Stimulated activated CD4-positive, alpha-beta T cell treated with anti-CD3 and anti-CD28 coated beads, TNF-alpha, amount 100 ng/mL, for 24 hours (primary cell): ENCODE measurements around the gene ADAM17.
"Not testable (repeated sequence)": the region's sequence is repeated elsewhere in the genome, so short reads cannot be mapped to it uniquely, and the experiment has no call there.

Experiments
- DNase-seq, 3 experiments: peaks; one replicate each; pipeline ENCODE4 v3.0.0-alpha.2; 2020; ENCODE audit warnings: low read depth in 3 of 3

ADAM17 gene

DNA sequence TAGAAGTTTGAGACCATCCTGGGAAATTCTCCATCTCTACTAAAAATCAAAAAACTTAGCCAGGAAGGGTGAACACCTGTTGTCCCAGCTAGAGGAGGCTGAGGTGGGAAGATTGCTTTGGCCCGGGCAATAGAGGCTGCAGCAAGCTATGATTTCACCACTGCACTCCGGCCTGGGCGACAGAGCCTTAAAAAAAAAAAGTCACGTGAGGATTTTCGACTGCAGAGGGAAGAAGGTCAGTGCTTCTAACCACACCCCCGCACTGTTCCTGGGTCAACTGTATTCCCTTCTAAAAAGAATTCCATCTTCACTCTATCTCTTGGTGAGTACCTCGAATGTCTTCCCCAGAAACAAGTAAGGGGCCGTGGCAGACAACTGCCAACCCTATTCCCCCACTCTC, 31.3 kb downstream of the ADAM17 start:
- no peak for DNase-seq

- DNase-seq, result no peak
Measured at GRCh38 chr2:9519250-9519649, 36.4 kb downstream of the ADAM17 start.

GRCh38 chr2:9518780-9519179, 36.9 kb downstream of the ADAM17 start:
- no peak for DNase-seq

DNA sequence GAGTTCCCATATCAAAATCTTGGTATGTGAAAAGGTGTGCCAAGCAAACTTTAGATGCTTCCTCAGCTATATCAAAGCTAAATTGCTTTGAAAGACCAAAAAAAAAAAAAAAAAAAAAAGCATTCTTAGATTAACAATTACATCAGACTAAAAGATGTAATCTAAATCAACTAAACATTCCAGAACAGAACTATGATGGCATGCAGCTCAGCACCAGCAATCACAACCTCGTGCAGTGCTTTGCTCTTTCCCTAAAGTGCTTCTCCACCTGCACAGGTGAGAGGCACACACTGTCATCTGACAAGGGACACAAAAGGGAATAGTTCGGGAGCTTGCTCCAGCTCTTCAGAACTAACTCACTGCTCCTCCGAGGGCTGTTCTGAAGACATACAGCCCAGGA, 37.5 kb downstream of the ADAM17 start:
- no peak for DNase-seq

GRCh38 chr2:9517118-9517782, 38.4 kb downstream of the ADAM17 start:
- no peak for DNase-seq

DNA sequence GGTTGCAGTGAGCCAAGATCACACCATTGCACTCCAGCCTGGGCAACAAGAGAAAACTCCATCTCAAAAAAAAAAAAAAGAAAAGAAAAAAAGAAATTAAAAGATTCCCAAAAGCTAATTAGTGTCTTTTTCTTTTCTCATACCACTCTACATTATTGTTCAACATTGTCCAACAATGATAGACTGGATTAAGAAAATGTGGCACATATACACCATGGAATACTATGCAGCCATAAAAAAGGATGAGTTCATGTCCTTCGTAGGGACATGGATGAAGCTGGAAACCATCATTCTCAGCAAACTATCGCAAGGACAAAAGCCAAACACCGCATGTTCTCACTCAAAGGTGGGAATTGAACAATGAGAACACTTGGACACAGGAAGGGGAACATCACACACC, 41.7 kb downstream of the ADAM17 start:
- DNase-seq, result not testable (repeated sequence)

DNA sequence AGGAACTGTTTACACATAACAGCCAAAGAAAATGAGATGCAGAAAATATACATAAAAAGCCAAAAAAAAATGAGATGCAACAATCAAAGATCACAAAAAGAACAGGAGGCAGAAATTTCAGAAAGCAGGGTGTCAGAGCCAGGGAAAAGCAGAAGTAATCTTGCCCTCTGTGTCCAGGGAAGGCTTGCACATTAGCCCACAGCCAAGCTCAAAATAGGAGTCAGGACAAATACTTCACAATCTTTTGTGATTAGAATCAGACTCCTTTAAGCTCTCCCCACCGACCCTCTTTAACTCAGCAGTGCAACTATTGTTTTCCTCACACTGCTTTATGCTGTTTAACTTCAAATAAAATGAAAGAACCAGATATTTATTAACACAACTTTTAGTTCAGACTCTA, 46.7 kb downstream of the ADAM17 start:
- no peak for DNase-seq

GRCh38 chr2:9498210-9498609, 57.4 kb downstream of the ADAM17 start:
- no peak for DNase-seq

GRCh38 chr2:9497017-9497416, 58.6 kb downstream of the ADAM17 start:
- no peak for DNase-seq

DNA sequence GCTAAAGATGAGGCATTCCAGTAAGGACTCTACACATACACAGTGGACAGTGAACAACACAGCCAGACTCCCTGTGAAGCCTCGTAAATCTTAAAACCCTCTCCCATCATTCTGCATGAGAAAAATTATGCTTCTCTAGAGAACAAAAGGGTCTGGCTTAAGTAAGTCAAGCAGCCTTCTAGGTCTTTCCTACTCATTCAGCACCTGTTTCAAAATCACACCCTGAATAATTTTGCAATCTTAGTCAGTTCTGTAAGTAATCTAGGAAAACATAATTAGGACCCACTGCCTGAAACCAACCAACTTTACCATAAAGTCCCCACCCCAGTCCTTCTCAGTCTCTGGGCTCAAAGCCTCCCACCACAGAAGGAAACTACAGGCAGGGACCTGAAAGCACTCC, 61.5 kb downstream of the ADAM17 start:
- no peak for DNase-seq

GRCh38 chr2:9493478-9493877, 62.2 kb downstream of the ADAM17 start:
- no peak for DNase-seq

DNA sequence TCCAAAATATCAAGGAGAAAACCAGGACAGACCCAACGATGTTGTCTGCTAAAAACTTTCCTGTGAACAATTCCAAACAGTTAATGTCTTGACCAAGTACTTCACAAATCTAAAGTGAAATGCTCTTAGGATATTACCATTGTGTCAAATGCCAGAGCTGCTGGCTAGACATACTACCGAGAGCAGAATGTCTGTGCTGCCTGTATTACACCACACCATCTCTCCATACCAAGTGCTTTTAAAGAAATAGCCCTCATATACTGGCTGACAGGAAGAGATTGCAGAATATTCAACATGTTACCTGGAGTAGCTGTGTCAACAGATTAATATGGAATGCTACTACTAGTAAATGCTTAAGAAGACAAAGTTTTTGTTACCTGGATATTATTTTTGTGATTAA, 62.7 kb downstream of the ADAM17 start:
- no peak for DNase-seq

GRCh38 chr2:9490789-9491188, 64.8 kb downstream of the ADAM17 start:
- no peak for DNase-seq

- no peak for DNase-seq
Measured at GRCh38 chr2:9488583-9489547, 66.8 kb downstream of the ADAM17 start.

GRCh38 chr2:9484533-9484932, 71.1 kb downstream of the ADAM17 start:
- DNase-seq, result no peak

DNA sequence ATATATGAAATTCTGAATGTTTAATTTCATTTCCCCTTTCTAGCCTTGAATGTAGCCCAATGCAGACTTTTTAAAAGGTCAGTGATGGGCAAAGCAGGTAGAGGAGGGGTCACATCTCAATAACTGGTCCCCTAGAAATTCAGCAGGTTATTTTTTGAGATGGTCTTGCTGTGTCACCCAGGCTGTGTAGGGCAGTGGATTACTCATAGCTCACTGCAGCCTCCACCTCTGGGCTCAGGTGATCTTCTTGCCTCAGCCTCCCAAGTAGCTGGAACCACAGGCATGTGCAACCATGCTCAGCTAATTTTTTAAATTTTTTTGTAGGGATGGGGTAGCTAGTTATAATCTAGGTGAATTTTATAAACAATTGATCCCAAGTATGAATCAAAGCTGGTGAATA, 72.5 kb downstream of the ADAM17 start:
- DNase-seq, result no peak

- no peak for DNase-seq
Measured at GRCh38 chr2:9480157-9480556, 75.5 kb downstream of the ADAM17 start.

GRCh38 chr2:9478526-9478925, 77.1 kb downstream of the ADAM17 start:
- DNase-seq, result no peak

GRCh38 chr2:9477914-9478313, 77.7 kb downstream of the ADAM17 start:
- DNase-seq, result no peak

GRCh38 chr2:9474361-9475057, 81.1 kb downstream of the ADAM17 start, which contains the start of gene IAH1:
IAH1 (plus strand) TSS chr2:9474551; CDS start chr2:9474567, 16 bp downstream.
- DNase-seq, result peak; percentile 41 to 62 (median 42)

- peak; percentile 27 to 56 (median 37) for DNase-seq
Measured at GRCh38 chr2:9473985-9474360, 81.7 kb downstream of the ADAM17 start.

DNA sequence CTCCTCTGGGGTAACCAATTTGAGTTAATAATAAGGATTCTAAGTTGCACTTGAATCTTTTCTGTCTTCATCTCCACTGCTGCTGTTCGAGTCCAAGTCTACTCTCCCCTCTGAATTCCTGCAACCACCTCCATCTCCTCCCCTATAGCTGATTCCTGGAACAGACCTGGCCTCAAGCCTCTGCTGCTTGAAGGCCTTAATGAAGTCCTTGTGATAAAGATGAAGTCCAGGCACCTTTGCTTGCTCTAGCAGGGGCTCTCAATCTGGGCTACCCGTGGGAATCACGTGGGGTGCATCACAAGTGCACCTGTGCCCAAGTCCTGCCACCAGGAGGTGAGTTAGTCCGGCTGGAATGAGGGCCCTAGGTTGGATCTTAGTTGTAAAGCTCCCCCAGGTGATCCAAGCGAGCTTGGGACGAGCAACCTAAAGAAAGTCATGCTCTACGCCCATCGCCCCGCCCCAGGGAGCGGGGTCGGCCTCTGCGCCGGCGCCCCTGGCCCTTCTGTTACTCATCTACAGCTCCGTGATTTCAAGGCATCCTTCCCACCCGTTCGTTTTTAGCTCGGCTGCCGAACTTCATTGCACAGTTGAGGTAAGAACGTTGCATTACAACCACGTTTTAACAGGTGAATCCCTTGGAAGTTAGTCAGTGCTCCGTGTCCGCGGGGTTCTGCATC, 82.2 kb downstream of the ADAM17 start:
- peak in 1 of 3 experiments; percentile 19 for DNase-seq
